DND-41 (cell line): ENCODE results near the gene XYLT1.

Experiments
- EZH2 ChIP-seq: IDR thresholded peaks from 3 replicates; pipeline ENCODE4 v1.6.1; 2012; ENCODE audit warnings: borderline replicate concordance, low read depth, mild to moderate bottlenecking, moderate library complexity, low read length, inconsistent platforms; ENCODE audit not compliant: severe bottlenecking
- TF ChIP-seq, protein P1 (sequence below): IDR thresholded peaks from 2 replicates; pipeline ENCODE4 v1.5.1; 2012; ENCODE audit warnings: borderline replicate concordance, low read length, moderate library complexity, mild to moderate bottlenecking; ENCODE audit not compliant: poor library complexity, severe bottlenecking; ENCODE audit errors: extremely low read depth

- TF ChIP-seq, protein P1, sequence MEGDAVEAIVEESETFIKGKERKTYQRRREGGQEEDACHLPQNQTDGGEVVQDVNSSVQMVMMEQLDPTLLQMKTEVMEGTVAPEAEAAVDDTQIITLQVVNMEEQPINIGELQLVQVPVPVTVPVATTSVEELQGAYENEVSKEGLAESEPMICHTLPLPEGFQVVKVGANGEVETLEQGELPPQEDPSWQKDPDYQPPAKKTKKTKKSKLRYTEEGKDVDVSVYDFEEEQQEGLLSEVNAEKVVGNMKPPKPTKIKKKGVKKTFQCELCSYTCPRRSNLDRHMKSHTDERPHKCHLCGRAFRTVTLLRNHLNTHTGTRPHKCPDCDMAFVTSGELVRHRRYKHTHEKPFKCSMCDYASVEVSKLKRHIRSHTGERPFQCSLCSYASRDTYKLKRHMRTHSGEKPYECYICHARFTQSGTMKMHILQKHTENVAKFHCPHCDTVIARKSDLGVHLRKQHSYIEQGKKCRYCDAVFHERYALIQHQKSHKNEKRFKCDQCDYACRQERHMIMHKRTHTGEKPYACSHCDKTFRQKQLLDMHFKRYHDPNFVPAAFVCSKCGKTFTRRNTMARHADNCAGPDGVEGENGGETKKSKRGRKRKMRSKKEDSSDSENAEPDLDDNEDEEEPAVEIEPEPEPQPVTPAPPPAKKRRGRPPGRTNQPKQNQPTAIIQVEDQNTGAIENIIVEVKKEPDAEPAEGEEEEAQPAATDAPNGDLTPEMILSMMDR, result no peak
- no peak for TF ChIP-seq EZH2
Observed at GRCh38 chr16:17324451-17324850, 146.3 kb downstream of the XYLT1 start.
